PFSK-1 (cell line): Measurements from ENCODE around the gene FRMD8.

Experiments
- FOXP2 ChIP-seq: optimal IDR thresholded peaks from 2 replicates; pipeline ENCODE3; 2011; ENCODE audit warnings: borderline replicate concordance, control low read depth, inconsistent platforms; ENCODE audit not compliant: insufficient read depth; ENCODE audit errors: extremely low read length, extremely low read depth
- POLR2AphosphoS5 ChIP-seq: IDR thresholded peaks from 2 replicates; pipeline ENCODE4 v1.6.1; 2012; ENCODE audit warnings: low read depth, mild to moderate bottlenecking, control low read depth, low read length, moderate library complexity
- REST ChIP-seq, 2 experiments: IDR thresholded peaks; 2 replicates each; pipeline versions ENCODE4 v1.6.1 to v1.8.0; 2011 to 2012; ENCODE audit warnings: low read depth in 2 of 2, low read length in 2 of 2, control low read depth in 1 of 2, inconsistent platforms in 1 of 2, mild to moderate bottlenecking in 1 of 2, moderate library complexity in 1 of 2; ENCODE audit not compliant: insufficient read depth in 1 of 2
- SIN3A ChIP-seq: IDR thresholded peaks from 2 replicates; pipeline ENCODE4 v1.6.1; 2012; ENCODE audit warnings: mild to moderate bottlenecking, low read length, moderate library complexity, borderline replicate concordance; ENCODE audit not compliant: insufficient read depth
- TAF1 ChIP-seq: IDR thresholded peaks from 2 replicates; pipeline ENCODE4 v1.6.1; 2012; ENCODE audit warnings: low read length, control low read depth, borderline replicate concordance; ENCODE audit not compliant: insufficient read depth

FRMD8 gene

DNA sequence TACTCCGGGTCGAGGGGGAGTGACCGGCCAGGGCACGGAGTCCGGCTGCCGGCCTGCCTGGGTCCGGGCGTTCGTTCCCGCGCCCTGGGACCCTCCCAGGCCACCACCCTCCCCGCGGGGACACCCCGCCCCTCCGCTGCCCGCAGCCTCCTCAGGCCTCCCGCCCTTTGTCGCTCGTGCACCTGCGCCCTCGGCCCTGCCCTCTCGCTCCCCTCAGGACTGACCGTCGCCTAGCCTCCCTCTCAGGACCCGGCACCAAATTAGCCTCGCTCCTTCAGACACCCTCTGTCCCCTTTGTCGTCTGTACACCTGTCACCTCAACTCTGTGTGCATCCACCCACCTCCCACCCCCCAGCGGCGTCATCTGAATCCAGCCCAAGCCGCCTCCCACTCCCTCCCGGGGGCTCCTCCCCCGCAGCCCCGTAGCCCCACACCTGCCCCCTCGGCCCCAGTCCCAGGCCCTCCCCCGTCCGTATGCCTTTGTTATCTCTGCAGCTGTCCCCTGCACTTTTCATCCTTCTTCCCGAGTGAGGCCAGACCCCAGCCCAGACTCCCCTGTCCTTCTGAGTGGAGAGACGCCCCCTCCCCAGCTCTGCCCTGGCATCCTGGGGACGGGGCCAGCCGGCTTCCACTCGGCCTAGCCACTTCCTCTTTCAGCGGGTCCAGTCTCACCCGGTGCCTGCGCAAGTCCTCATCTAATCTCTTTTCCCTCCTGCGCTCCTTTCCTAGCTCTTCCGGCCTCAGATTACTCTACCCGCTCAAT lies 31.2 kb upstream of the FRMD8 start:
- no peak for TF ChIP-seq SIN3A
- no peak for TF ChIP-seq TAF1
- TF ChIP-seq POLR2AphosphoS5: no peak

- no peak for TF ChIP-seq POLR2AphosphoS5
- no peak for TF ChIP-seq FOXP2
- no peak for TF ChIP-seq TAF1
- no peak for TF ChIP-seq REST (IDR thresholded peaks at IDR 0.05; ENCODE audit: insufficient read depth in 1 of 2, low read depth in 2 of 2, low read length in 2 of 2)
- no peak for TF ChIP-seq SIN3A
These were observed 30.6 kb upstream of the FRMD8 start for GRCh38 chr11:65355776-65356393.

- no peak for TF ChIP-seq FOXP2
- no peak for TF ChIP-seq TAF1
- no peak for TF ChIP-seq REST (IDR thresholded peaks at IDR 0.05; ENCODE audit: insufficient read depth in 1 of 2, low read depth in 2 of 2, low read length in 2 of 2)
- no peak for TF ChIP-seq SIN3A
- TF ChIP-seq POLR2AphosphoS5: no peak
These were observed 30.0 kb upstream of the FRMD8 start for GRCh38 chr11:65356394-65356972.

- TF ChIP-seq TAF1 (no peak), POLR2AphosphoS5 (no peak), SIN3A (no peak), REST (IDR thresholded peaks at IDR 0.05; ENCODE audit: insufficient read depth in 1 of 2, low read depth in 2 of 2, low read length in 2 of 2) (no peak), FOXP2 (no peak)
These were observed 28.5 kb upstream of the FRMD8 start for GRCh38 chr11:65357856-65358356.

DNA sequence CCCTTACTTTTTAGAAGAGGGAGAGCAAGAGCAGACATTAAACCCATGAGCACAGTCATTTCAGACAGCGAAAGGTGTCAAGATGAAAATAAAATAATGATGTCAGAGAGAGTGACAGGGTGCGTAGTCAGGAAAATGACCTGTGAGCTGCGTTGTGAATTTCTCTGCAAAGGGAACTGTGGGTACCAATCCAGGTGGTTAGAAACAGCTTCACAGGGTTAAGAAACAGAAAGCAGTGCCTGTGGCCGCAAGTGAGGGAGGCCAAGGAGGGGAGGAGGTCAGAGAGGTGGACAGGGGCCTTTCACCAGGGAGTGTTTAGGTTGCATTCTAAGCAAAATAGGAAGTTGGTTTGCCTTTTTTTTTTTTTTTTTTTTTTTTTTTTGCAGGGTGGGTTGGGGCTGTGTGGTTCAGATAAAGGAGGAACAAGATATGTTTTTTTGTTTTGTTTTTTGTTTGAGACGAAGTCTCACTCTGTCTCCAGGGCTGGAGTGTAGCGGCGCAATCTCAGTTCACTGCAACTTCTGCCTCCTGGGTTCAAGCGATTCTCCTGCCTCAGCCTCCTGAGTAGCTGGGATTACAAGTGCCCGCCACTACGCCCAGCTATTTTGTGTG lies 24.0 kb upstream of the FRMD8 start:
- no peak for TF ChIP-seq FOXP2
- no peak for TF ChIP-seq TAF1
- TF ChIP-seq POLR2AphosphoS5: no peak
- TF ChIP-seq REST (IDR thresholded peaks at IDR 0.05; ENCODE audit: insufficient read depth in 1 of 2, low read depth in 2 of 2, low read length in 2 of 2): no peak
- TF ChIP-seq SIN3A: no peak
